Ectodermal cell (in vitro differentiated cells): ENCODE results near the gene ANKRD35.

Experiments
- H3K27ac ChIP-seq: 2 replicates; pipeline ENCODE4 v1.7.0; 2013; ENCODE audit warnings: mild to moderate bottlenecking, low read depth, low read length; ENCODE audit not compliant: insufficient read depth, poor library complexity, severe bottlenecking
- H3K27me3 ChIP-seq: 2 replicates; pipeline ENCODE4 v1.7.0; 2013; ENCODE audit warnings: mild to moderate bottlenecking, low read length; ENCODE audit not compliant: insufficient read depth, control insufficient read depth, poor library complexity, severe bottlenecking
- H3K36me3 ChIP-seq: one replicate; pipeline ENCODE4 v1.7.0; 2013; ENCODE audit warnings: low read length; ENCODE audit not compliant: control insufficient read depth, insufficient read depth
- H3K4me1 ChIP-seq: one replicate; pipeline ENCODE4 v1.7.0; 2013; ENCODE audit warnings: low read length; ENCODE audit not compliant: control insufficient read depth, insufficient read depth
- H3K4me3 ChIP-seq: 2 replicates; pipeline ENCODE4 v1.7.0; 2013; ENCODE audit warnings: low read depth, low read length, control low read depth; ENCODE audit not compliant: insufficient read depth
- H3K9me3 ChIP-seq: 2 replicates; pipeline ENCODE4 v1.7.0; 2013; ENCODE audit warnings: mild to moderate bottlenecking, low read length, moderate library complexity; ENCODE audit not compliant: control insufficient read depth
- WGBS, 2 experiments: methylation state at CpG; one replicate each; pipeline ENCODE4 v1.1.7; 2013; ENCODE audit warnings: missing lambda C conversion rate in 2 of 2; 5-methylcytosine and 5-hydroxymethylcytosine counted together

ANKRD35 gene

GRCh38 chr1:145895471-145895870, 9.8 kb upstream of the ANKRD35 start:
- Histone ChIP-seq H3K27me3 (no peaks in the 10 kb centered on the region), H3K36me3 (no peaks in the 10 kb centered on the region), H3K9me3 (no peaks in the 10 kb centered on the region), H3K4me1 (peaks cover 15% of the 10 kb centered on the region), H3K4me3 (no peak overlapping the region), H3K27ac (no peak overlapping the region)
- 97 to 100% methylated on average over 1 of the region's 1 CpG for WGBS, 2 experiments

- Histone ChIP-seq H3K27ac (no peak overlapping the region), H3K27me3 (no peaks in the 10 kb centered on the region), H3K4me1 (peaks cover 8% of the 10 kb centered on the region), H3K9me3 (no peaks in the 10 kb centered on the region), H3K4me3 (no peak overlapping the region), H3K36me3 (no peaks in the 10 kb centered on the region)
- 92 to 93% methylated on average over 7 of the region's 7 CpGs for WGBS, 2 experiments
These were observed 7.8 kb upstream of the ANKRD35 start for GRCh38 chr1:145893306-145894055.

GRCh38 chr1:145892486-145893087, 6.9 kb upstream of the ANKRD35 start:
- H3K4me1 ChIP-seq = peaks cover 8% of the 10 kb centered on the region
- no peaks in the 10 kb centered on the region for H3K36me3 ChIP-seq
- no peaks in the 10 kb centered on the region for H3K27me3 ChIP-seq
- peak overlapping the region; percentile 16 for H3K4me3 ChIP-seq
- peak overlapping the region; percentile 67 for H3K27ac ChIP-seq
- 79 to 85% methylated on average over 3 of the region's 3 CpGs for WGBS, 2 experiments
- H3K9me3 ChIP-seq = no peaks in the 10 kb centered on the region

GRCh38 chr1:145891587-145892485, 6.2 kb upstream of the ANKRD35 start:
- H3K27ac ChIP-seq = peak overlapping the region; percentile 67

GRCh38 chr1:145891143-145891542, 5.5 kb upstream of the ANKRD35 start:
- Histone ChIP-seq H3K9me3 (no peaks in the 10 kb centered on the region), H3K27ac (no peak overlapping the region), H3K36me3 (no peaks in the 10 kb centered on the region), H3K4me3 (no peak overlapping the region), H3K4me1 (peaks cover 8% of the 10 kb centered on the region), H3K27me3 (peaks cover 8% of the 10 kb centered on the region)
- 90 to 100% methylated on average over 1 of the region's 1 CpG for WGBS, 2 experiments

More at GRCh38 chr1:145891587-145892485, 6.2 kb upstream of the ANKRD35 start:
- peaks cover 1% of the 10 kb centered on the region for H3K27me3 ChIP-seq
- H3K4me1 ChIP-seq = peaks cover 8% of the 10 kb centered on the region
- peak overlapping the region; percentile 16 for H3K4me3 ChIP-seq
- 6 to 11% methylated on average over 6 of the region's 6 CpGs for WGBS, 2 experiments
- H3K36me3 ChIP-seq = no peaks in the 10 kb centered on the region
- no peaks in the 10 kb centered on the region for H3K9me3 ChIP-seq

GRCh38 chr1:145889722-145890121, 4.1 kb upstream of the ANKRD35 start:
- Histone ChIP-seq H3K27me3 (peaks cover 22% of the 10 kb centered on the region), H3K9me3 (no peaks in the 10 kb centered on the region), H3K4me3 (no peak overlapping the region), H3K4me1 (peaks cover 8% of the 10 kb centered on the region), H3K27ac (no peak overlapping the region), H3K36me3 (no peaks in the 10 kb centered on the region)
- WGBS, 2 experiments = 86 to 89% methylated on average over 3 of the region's 3 CpGs

- no peak overlapping the region for H3K27ac ChIP-seq
- WGBS, 2 experiments = 82 to 84% methylated on average over 5 of the region's 5 CpGs
- peaks cover 40% of the 10 kb centered on the region for H3K27me3 ChIP-seq
- H3K9me3 ChIP-seq = no peaks in the 10 kb centered on the region
- peaks cover 7% of the 10 kb centered on the region for H3K4me1 ChIP-seq
- no peak overlapping the region for H3K4me3 ChIP-seq
- H3K36me3 ChIP-seq = no peaks in the 10 kb centered on the region
These were observed 2.0 kb upstream of the ANKRD35 start for GRCh38 chr1:145887631-145888030.

- H3K36me3 ChIP-seq = no peaks in the 10 kb centered on the region
- H3K27me3 ChIP-seq = peaks cover 43% of the 10 kb centered on the region
- WGBS, 2 experiments = 31 to 36% methylated on average over 8 of the region's 8 CpGs
These were observed 1.1 kb upstream of the ANKRD35 start for GRCh38 chr1:145886816-145887215.

GRCh38 chr1:145886390-145886789, 724 bp upstream of the ANKRD35 start:
- Histone ChIP-seq H3K36me3 (no peaks in the 10 kb centered on the region), H3K27ac (no peak overlapping the region), H3K9me3 (no peaks in the 10 kb centered on the region), H3K27me3 (peaks cover 43% of the 10 kb centered on the region), H3K4me3 (peak overlapping the region; percentile 64), H3K4me1 (no peaks in the 10 kb centered on the region)
- 68 to 71% methylated on average over 11 of the region's 11 CpGs for WGBS, 2 experiments

More at GRCh38 chr1:145886816-145887215, 1.1 kb upstream of the ANKRD35 start:
- H3K4me3 ChIP-seq = no peak overlapping the region
- H3K27ac ChIP-seq = no peak overlapping the region
- no peaks in the 10 kb centered on the region for H3K9me3 ChIP-seq
- no peaks in the 10 kb centered on the region for H3K4me1 ChIP-seq

- no peaks in the 10 kb centered on the region for H3K36me3 ChIP-seq
- H3K27me3 ChIP-seq = peaks cover 43% of the 10 kb centered on the region
- peaks cover 7% of the 10 kb centered on the region for H3K4me1 ChIP-seq
- WGBS, 2 experiments = 80 to 86% methylated on average over 1 of the region's 1 CpG
- H3K4me3 ChIP-seq = no peak overlapping the region
- H3K27ac ChIP-seq = no peak overlapping the region
- no peaks in the 10 kb centered on the region for H3K9me3 ChIP-seq
These were observed 991 bp downstream of the ANKRD35 start for GRCh38 chr1:145884675-145885074.
